GM20000 (cell line): ENCODE results near the gene HNRNPM.

Experiments
- DNase-seq: peaks from one replicate; pipeline ENCODE4 v3.0.0; 2012; ENCODE audit warnings: low spot score
- TF ChIP-seq, protein P1 (sequence below): IDR thresholded peaks from 2 replicates; pipeline ENCODE4 v1.5.1; 2012; ENCODE audit warnings: mild to moderate bottlenecking, control low read depth; ENCODE audit errors: extremely low read depth, missing control alignments

Gene HNRNPM

GRCh38 chr19:8469613-8470368 lies 25.0 kb downstream of the HNRNPM start:
- TF ChIP-seq, protein P1, sequence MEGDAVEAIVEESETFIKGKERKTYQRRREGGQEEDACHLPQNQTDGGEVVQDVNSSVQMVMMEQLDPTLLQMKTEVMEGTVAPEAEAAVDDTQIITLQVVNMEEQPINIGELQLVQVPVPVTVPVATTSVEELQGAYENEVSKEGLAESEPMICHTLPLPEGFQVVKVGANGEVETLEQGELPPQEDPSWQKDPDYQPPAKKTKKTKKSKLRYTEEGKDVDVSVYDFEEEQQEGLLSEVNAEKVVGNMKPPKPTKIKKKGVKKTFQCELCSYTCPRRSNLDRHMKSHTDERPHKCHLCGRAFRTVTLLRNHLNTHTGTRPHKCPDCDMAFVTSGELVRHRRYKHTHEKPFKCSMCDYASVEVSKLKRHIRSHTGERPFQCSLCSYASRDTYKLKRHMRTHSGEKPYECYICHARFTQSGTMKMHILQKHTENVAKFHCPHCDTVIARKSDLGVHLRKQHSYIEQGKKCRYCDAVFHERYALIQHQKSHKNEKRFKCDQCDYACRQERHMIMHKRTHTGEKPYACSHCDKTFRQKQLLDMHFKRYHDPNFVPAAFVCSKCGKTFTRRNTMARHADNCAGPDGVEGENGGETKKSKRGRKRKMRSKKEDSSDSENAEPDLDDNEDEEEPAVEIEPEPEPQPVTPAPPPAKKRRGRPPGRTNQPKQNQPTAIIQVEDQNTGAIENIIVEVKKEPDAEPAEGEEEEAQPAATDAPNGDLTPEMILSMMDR: no peak
- DNase-seq: no peak

GRCh38 chr19:8473648-8474476 lies 29.1 kb downstream of the HNRNPM start:
- TF ChIP-seq, protein P1: no peak

GRCh38 chr19:8475005-8475404 lies 30.2 kb downstream of the HNRNPM start:
- no peak for DNase-seq

More at GRCh38 chr19:8473648-8474476, 29.1 kb downstream of the HNRNPM start:
- peak; percentile 73 for DNase-seq

GRCh38 chr19:8476524-8476923 lies 31.7 kb downstream of the HNRNPM start:
- no peak for DNase-seq
- TF ChIP-seq, protein P1: no peak

More at GRCh38 chr19:8475005-8475404, 30.2 kb downstream of the HNRNPM start:
- TF ChIP-seq, protein P1: no peak

GRCh38 chr19:8477889-8478288 lies 33.1 kb downstream of the HNRNPM start:
- DNase-seq: no peak
- TF ChIP-seq, protein P1: no peak

DNA sequence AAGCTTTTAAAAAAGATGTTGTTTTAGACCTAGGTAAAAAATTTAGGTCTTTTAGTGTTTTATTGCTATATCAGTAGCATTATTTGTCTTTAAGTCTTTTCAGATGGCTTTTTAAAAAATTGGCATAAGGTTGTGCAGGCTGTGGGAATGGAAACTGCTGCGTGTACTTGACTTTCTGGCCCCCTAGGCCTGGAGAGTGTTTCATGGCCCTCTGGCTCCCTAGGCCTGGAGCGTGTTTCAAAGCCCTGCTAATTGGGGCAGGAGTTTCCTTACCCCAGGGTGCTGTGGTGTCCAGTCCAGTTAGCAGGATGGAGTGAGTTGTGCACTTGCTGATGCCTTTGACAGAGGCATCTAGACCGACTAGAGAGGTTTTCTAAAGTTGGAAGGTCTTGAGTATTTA lies 33.8 kb downstream of the HNRNPM start:
- TF ChIP-seq, protein P1: no peak
- no peak for DNase-seq

GRCh38 chr19:8481201-8481600 lies 36.4 kb downstream of the HNRNPM start:
- DNase-seq: no peak
- TF ChIP-seq, protein P1: no peak
